Measurements from ENCODE around the gene CGAS. TPM values are rescaled to one million over a fixed set of nuclear protein-coding genes. Genes with fewer than 3 reads are reported as not detected.

Gene CGAS
- total RNA-seq, 6 experiments from 2014 or later = 0.37 to 1.1 (median 0.78) TPM

GRCh38 chr6:73418081-73418741, 33.9 kb downstream of the CGAS start:
- 75% methylated on average over 11 of the region's 11 CpGs for WGBS (ENCODE audit: insufficient coverage, low coverage, low lambda C conversion rate, missing lambda C conversion rate)
- H3K4me3 ChIP-seq = no peak overlapping the region
- no peak overlapping the region for H3K27ac ChIP-seq
- H3K27me3 ChIP-seq = no peaks in the 10 kb centered on the region
- intact Hi-C loops (cut with DNase I) = no loop called here
- no peaks in the 10 kb centered on the region for H3K36me3 ChIP-seq
- TF ChIP-seq POLR2A (IDR thresholded peaks at IDR 0.05) (no peak), CTCF (IDR thresholded peaks at IDR 0.05) (no peak)
- H3K9me3 ChIP-seq = no peaks in the 10 kb centered on the region
- ATAC-seq = no peak
- DNase-seq = no peak
- no peaks in the 10 kb centered on the region for H3K4me1 ChIP-seq

GRCh38 chr6:73413102-73413501, 39.0 kb downstream of the CGAS start:
- no peaks in the 10 kb centered on the region for H3K4me1 ChIP-seq
- no peak for ATAC-seq

GRCh38 chr6:73409395-73409794, 42.7 kb downstream of the CGAS start:
- Histone ChIP-seq H3K36me3 (no peaks in the 10 kb centered on the region), H3K27me3 (no peaks in the 10 kb centered on the region), H3K9me3 (no peaks in the 10 kb centered on the region), H3K4me3 (no peak overlapping the region), H3K27ac (no peak overlapping the region), H3K4me1 (no peaks in the 10 kb centered on the region)
- intact Hi-C loops (cut with DNase I) = no loop called here
- no peak for DNase-seq
- TF ChIP-seq POLR2A (IDR thresholded peaks at IDR 0.05) = no peak
- no peak for TF ChIP-seq CTCF (IDR thresholded peaks at IDR 0.05)
- no peak for ATAC-seq
- WGBS (ENCODE audit: insufficient coverage, low coverage, low lambda C conversion rate, missing lambda C conversion rate) = 100% methylated on average over 1 of the region's 1 CpG

More at GRCh38 chr6:73413102-73413501, 39.0 kb downstream of the CGAS start:
- TF ChIP-seq CTCF (IDR thresholded peaks at IDR 0.05) (no peak), POLR2A (IDR thresholded peaks at IDR 0.05) (no peak)
- no peak overlapping the region for H3K4me3 ChIP-seq
- WGBS (ENCODE audit: insufficient coverage, low coverage, low lambda C conversion rate, missing lambda C conversion rate) = 77% methylated on average over 3 of the region's 3 CpGs
- no peaks in the 10 kb centered on the region for H3K27me3 ChIP-seq
- no peaks in the 10 kb centered on the region for H3K9me3 ChIP-seq
- H3K36me3 ChIP-seq = no peaks in the 10 kb centered on the region
- intact Hi-C loops (cut with DNase I) = no loop called here
- DNase-seq = no peak
- H3K27ac ChIP-seq = no peak overlapping the region

- no peaks in the 10 kb centered on the region for H3K4me1 ChIP-seq
- intact Hi-C loops (cut with DNase I) = no loop called here
- no peaks in the 10 kb centered on the region for H3K36me3 ChIP-seq
- TF ChIP-seq POLR2A (IDR thresholded peaks at IDR 0.05) (no peak), CTCF (IDR thresholded peaks at IDR 0.05) (no peak)
- ATAC-seq (no peak), DNase-seq (no peak)
- no peaks in the 10 kb centered on the region for H3K9me3 ChIP-seq
- no peaks in the 10 kb centered on the region for H3K27me3 ChIP-seq
- no peak overlapping the region for H3K27ac ChIP-seq
- H3K4me3 ChIP-seq = no peak overlapping the region
Observed at GRCh38 chr6:73400656-73401055, 51.4 kb downstream of the CGAS start.

GRCh38 chr6:73395875-73396274, 56.2 kb downstream of the CGAS start:
- H3K9me3 ChIP-seq = no peaks in the 10 kb centered on the region
- TF ChIP-seq CTCF (IDR thresholded peaks at IDR 0.05) (no peak), POLR2A (IDR thresholded peaks at IDR 0.05) (no peak)
- H3K4me1 ChIP-seq = no peaks in the 10 kb centered on the region
- H3K36me3 ChIP-seq = no peaks in the 10 kb centered on the region
- H3K27me3 ChIP-seq = no peaks in the 10 kb centered on the region
- ATAC-seq = no peak
- no peak overlapping the region for H3K4me3 ChIP-seq
- WGBS (ENCODE audit: insufficient coverage, low coverage, low lambda C conversion rate, missing lambda C conversion rate) = 89% methylated on average over 10 of the region's 10 CpGs
- no peak overlapping the region for H3K27ac ChIP-seq
- DNase-seq = no peak
- intact Hi-C loops (cut with DNase I) = no loop called here
